ENCODE measurements around the gene DMRT2.

DMRT2 gene

DNA sequence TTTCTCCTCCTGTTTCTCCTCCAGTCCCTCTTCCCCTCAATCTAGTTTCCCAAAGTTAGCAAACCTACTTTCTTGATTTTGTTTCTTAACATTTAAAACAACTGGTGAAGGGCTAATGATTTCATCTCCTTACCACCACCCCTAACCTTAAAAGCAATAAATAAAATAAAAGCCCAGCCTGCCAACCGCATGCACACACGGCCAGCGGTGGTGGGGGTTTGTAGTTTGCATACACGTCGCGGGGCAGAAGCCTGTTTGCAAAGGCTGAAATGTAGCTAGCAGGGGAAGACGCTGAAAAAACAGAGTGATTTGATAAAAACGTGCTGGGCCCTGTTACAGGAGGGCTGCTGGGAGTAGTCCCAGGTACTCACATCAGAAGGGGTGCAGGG, 1.9 kb upstream of the DMRT2 start:
- no peak for DNase-seq

DNA sequence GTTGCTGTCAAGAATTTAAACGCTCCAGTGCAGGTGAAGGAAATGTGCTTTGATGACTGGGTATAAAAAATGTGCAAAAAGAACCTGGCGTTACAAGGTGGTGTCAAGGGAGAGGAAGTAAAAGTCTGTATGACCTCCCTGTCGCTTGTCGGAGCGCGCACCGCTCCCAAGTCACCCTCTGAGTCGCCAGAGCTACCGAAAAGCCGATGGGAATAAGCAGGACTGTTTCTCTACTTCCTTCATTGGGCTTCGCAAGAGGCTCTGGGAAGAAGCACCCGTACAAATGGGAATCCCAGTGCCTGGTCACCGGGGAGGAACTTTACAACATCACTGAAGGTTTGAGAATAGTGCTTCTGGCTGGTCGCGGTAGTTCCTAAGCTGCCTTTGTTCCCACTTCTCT, 1.3 kb upstream of the DMRT2 start:
- no peak for DNase-seq

DNA sequence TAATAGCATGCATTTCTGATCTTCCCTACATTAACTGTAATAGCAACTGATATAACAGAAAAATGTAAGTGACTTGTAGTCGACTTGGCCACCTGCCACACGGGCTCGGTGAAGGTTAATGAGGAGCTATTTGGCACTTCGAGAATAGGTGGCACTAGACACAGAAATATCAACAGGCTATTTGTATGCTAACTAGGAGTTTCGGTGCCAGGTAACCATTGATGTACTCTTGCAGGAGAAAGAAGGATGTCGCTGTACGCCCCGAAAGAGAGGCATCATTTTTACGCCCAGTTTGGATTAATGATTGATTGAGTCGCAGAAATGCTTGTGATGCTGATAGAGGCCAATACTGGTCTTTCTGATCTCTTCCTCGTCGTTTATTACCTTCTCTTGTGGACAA, 516 bp upstream of the DMRT2 start:
- no peak for DNase-seq

DNA sequence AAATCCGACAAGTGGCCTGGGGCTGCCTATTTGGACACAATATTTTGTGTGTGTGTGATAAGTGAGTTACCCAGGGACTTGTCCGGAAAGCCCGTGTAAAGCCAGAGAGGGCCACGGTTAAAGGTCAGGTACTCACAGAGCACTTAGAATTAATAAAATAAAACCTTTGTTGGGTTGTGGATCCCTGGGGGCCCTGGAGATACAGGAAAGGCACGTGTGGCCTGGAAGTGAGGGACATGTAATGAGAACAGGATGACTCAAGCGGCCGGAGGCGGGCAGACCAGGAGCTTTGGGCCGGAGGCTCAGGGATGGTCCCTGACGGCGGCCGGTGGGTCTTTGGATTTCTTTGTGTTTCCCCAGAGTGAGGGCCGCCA, 1.0 kb downstream of the DMRT2 start:
- DNase-seq: no peak

DNA sequence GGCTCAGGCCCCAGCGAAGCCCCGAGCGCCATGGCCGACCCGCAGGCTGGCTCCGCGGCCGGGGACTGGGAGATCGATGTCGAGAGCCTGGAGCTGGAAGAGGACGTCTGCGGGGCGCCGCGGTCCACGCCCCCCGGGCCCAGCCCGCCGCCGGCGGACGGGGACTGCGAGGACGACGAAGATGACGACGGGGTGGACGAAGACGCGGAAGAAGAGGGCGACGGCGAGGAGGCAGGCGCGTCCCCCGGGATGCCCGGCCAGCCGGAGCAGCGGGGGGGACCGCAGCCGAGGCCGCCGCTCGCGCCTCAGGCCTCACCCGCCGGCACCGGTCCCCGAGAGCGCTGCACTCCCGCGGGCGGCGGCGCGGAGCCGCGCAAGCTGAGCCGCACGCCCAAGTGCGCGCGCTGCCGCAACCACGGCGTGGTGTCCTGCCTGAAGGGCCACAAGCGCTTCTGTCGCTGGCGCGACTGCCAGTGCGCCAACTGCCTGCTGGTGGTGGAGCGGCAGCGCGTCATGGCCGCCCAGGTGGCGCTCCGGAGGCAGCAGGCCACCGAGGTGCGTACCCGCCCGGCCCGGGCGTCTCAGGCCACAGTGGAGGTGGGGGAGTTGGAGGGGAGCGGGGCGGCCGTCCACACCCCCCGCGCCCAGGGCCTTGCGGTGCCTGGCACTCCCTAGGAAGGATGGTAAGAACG, 1.6 kb downstream of the DMRT2 start:
- no peak for DNase-seq

DNA sequence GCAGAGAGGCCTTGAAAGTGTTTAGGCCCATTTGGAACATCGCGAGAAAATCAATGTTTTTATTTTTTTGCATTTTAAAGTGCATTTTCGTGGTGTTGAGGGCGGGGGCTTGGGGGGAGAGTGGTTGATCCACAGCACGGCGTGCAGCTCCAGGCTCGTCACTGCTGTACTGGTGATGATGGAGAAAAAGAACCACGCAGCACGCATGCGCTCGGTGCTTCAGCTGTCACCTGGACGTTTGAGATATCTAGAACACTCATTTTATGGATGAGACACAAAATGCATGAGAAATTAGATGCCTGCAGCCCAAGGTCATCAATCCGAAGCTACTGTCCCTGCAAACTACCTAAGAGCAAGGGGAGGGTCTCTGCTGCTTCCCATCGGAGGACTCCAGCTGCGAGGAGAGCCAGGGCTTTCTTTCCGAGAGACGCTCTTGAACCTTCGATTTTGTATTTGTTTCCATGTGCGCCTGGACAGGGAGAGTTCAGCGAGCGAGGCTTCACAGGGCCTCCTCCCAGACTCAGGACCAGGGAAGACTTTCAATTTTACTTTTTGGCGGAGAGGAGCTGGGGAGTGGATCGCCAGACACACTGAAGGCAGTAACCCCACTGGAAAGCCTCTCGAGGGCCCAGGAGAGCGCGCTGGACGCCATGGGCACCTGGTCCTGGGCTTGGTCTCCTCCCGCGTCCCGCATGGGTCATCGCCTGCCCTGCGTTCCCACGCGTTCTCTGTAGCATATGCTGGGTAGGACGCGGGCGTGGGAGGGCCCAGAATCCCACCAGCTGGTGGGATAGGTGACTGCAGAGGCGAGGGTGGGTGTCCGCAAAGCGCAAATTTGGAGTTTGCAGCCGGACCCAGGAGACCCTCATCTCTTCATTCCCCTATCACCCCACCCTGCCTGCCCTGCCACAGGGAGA, 2.5 kb downstream of the DMRT2 start:
- DNase-seq: no peak

DNA sequence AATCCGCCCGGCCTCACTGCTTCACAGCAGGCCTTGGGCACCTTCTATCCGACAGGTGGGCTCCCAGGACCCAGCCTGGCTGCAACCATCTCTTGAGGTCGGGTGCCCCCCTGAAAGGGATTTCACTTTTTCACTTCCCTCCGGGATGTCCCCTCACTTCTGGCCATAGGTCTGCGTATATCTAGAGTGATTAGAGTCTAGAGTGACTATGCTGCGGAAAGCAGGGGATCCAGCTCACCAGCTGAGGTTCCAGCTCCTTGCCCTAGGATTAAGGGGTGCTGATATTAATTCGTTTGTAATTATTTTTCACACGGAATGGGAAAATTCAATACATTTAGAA, 3.1 kb downstream of the DMRT2 start:
- DNase-seq: no peak

DNA sequence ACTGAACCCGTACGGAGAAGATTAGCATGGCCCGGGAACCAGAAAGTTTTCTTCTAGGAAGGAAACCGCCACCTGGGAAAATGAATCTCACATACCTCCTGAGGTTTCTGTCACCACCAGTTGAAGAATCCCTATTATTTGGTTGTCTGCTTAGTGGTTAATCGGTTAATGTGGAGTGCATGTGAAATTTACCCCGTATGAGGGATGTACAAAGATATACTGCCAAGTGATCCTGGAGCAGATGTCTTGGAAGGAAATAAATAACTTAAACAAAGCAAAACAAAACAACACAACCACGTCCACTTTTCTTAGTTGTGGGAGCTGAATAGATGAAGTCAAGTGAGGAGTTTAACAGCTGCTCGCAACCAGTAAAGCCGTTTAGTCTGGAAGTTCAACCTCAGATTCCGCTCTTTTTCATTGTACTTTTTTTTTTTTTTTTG, 3.8 kb downstream of the DMRT2 start:
- DNase-seq: no peak

DNA sequence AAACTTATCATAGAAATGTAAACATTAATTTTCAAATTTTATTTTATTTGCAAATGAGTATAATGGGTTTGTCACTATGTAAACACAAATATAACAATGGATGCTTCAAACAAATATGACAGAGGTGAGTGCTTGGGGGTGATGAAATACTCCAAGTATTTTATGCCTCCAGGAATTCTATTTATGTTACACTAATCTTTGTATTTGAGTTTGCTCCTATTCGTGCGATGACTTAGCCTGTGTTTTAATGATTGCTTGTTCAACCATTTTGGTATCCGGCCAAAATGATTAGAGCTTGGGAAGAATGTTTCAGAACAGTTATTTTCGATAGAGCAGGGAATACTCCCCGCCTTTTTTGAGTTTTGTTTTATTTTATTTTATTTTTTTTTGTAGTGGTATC, 5.0 kb downstream of the DMRT2 start:
- no peak for DNase-seq

DNA sequence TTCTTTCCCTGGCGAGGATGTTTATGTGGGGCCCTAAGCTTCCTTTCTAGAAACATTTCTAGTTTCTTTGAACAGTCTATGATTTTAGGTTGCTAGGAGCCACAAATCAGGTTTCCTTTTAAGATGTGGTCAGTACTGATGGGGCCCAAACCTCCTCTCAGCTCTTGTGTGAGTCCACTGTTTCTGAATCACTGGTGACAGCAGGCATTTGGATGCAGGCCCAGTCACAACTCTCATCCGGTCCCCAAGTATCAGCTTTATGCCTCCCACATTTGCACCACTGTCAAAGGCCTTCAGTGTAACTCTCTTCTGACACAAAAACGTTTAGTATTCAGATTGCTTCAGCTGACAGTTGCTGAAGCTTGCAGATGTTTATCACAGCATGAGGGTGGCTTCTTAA, 7.8 kb downstream of the DMRT2 start:
- DNase-seq: no peak

DNA sequence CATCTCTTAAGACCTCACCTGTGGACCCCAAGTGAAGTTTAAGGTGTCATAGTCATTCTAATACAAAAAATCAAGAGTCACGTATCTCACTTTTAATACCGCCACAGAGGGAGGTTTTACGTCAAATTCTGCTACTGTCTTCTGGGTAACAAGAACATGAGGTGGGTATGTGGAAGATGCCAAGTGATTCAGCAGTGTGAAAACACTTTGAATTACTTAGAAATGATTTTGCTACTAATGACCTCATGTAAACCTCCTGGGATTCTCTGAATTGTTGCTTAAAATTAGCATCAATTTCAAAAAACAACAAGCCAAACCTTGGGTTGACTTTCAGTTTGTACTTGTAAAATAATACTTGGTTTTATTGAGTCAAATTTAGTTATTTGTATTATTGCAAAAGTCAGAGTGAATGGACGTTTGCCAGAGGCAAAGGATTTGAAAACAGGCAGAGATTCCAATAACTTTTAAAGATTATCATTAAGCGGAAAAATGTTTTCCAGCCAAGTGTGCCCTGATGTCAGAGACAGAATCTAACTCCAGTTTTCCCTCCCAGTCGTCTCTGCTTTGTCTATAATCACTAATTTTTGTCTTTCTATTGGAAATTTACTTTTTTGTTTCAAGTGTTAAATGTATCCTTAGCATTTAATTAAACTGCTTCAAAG, 8.8 kb downstream of the DMRT2 start:
- no peak for DNase-seq

DNA sequence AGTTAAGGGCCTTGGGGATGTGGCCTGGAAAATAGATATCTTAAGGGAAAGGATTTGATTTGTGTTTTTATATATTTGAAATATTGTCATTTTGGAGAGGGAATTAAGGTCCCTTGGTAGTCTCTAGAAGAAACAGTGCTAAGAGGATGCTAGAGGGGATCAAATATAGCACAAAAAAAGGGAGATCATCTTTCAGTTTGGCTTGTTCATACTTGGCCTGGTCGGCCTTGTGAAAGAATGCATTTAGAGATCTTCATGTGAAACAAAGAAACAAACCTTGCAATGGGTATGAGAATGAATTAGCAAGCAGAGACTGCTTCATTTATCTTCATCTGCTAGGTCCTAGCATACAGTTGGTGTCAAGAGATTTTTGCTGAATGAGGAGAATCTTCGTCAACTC, 15.0 kb downstream of the DMRT2 start:
- DNase-seq: no peak

DNA sequence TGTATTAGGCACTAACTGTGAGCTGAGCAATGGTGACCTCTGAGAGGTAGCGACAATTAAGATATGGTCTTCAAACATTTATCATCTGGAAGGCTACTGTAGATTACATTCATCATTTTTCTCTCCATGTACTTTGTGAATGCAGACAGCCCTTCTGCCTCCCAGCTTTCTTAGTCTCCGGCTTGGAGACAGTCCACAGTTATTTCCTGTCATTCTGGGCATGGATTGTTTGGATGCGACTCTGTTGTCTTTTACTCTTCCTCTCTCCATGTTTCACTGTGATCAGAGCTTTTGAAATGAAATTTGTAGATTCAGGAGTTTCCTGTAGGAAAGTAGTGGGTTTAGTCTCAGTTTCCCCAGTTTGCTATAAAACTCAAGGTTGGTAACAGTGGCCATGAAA, 20.5 kb downstream of the DMRT2 start:
- no peak for DNase-seq

DNA sequence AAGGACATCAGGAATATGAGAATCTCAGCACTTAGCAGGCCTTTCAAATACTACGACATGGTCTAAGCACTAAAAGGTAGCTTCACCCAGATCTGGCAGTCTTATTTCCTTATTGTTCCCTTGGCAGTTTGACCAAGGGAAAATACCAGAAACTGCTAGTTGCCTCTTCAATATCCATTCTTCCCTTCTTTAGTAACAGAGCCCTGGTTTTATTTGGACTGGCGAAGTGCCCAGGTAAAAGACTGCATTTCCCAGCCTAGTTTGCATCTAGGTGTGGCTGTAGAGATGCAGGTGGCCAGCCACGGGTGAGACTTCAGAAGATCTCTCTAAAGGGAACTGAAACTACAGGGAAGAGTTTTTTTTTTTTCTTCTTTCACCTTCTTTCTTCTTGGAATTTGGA, 21.6 kb downstream of the DMRT2 start:
- DNase-seq: no peak

DNA sequence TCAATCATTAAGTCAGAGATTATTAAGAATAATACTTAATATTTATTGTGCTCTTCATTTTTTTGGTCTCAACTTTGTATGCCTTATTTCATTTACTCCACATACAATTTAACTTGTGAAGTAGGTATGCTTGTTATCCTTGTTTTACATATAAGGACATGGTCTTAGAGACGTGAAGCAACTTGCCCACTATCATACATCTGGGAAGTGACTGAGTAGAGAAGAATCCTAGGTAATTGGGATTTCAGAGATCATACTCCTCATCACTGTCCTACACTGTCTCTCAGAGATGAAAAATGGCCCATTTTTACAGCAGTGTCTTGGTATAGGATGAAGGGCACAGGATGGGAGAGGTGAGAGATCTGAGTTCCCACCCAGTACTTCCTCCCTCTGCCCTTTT, 23.3 kb downstream of the DMRT2 start:
- DNase-seq: no peak

DNA sequence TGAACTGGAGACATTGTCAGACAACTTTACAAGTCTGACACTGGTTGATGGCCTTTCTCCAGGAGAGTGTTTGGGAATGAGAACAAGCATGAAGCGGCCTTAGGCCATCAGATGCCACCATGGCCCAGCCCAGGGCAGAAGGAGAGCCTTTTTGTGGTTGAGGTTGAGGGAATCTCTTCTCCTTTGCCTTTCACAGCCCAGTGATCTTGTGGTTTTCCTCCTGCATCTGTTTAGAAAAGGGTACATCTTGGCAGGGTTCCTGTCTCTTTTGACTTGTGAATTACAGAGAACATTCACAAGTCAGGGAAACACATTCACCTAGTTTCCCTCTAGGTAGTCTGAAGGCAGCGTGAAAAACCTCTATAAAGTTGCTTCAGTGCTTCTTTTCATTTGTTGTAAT, 27.5 kb downstream of the DMRT2 start:
- DNase-seq: no peak

DNA sequence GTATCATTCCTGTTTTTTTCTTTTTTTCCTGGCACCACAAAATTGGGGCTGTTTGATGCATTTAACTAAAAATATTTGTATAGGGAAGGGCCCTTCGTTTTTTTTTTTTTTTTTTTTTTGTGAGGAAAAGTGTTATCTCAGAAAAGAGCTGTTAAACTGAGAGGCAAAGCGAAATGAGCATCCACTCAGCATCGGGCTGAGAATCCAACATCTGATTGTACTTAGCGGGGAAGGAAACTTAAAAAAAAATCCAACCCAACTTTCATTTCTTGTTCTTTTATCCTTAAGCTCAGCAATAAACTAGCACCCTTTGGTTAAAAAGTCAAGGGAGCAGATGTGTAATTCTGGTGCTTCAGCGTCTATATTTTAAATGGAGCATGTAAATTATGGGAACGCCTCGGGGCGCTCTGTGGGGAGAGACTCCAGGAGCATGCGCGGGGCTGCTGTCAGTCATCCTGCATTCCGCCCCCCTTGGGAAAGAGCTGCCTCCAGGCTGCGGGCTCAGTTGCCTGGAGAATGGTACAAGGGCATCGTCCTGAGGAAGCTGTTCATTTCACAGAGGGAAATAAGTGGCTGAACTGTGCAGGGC, 33.3 kb downstream of the DMRT2 start:
- DNase-seq: no peak

DNA sequence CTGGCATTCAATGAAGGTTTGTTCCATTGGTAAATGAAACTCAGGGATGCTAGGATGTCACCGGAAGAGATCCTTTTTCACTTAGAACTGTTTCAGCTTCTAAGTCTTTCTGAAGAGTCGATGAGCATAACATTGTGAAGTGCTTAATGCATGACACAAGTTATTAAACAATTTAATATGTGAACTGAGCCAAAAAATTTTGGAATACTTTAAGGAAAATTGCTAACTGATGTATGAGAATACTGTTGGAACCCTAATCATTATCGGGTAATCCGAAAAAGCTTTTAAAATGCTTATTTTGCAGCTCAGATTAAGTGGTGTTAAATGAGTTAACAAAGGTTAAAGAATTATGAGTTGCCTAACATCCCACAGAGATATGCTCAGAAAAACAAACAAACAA, 34.9 kb downstream of the DMRT2 start:
- DNase-seq: no peak

DNA sequence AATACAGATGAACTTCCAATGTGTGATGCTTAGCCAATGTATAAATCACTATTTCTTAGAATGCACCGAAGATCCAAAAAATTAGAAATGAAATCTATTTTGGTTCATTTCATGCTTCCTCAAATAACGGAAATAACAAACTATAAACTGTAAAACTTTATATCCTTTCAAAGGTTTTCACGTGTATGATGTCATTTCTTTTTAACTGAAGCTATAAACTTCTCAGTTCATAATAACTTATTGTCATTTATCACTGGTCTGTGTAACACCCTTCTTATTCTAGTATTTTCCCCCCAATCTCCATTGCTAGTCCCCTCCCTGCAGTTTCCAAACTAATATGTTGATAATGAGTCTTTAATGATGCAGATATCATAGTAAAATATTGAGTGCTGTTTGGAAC, 36.4 kb downstream of the DMRT2 start:
- no peak for DNase-seq

DNA sequence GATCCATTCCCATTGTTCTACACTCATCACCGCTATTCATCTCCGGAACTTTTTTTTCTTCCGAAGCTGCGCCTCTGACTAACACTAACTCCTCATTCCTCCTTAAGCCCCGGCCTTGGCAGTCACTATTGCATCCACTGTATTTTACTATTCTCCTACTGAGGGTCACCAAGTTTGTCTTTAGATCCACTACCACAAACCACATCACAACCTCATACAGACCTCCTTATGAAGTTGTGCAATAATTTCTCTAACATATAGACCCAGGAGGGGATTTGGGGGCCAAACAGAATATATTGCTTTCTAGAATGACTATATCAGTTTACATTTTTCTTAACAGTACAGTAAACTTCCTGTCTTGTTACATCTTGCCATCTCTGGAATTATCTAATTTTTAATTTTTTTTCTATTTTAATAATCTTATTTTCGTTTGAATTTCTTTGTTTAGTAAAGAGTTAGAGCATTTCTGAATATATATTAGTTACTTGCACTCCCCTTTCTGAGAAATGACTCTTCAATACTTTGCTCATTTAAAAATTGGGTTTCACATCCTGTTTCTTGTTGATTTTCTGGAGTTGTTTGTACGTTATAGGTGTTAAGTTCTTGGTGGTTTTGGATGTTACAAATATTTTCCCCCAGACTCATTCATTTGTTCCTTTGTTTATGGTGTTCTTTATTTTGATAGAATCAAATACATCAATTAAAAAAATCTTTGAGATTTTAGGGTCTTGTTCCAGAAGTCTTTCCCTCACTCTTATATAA, 37.1 kb downstream of the DMRT2 start:
- no peak for DNase-seq

DNA sequence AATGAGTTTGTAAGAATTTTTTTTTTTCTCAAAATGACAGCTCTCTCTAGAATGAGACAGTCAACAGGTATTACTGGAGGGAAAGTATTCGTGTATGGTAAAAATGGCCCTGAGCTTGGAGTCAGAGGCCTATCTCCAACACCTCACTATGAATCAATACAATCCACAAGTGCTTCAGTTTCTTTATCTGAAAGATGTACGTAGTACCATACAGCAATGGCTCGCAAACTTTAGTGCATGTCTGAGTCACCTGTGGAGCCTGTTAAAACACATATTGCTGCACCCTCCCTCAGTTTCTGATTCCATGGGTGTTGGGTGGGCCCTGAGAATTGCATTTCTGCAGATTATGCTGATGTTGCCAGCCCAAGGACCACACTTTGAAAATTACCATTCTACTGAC, 44.6 kb downstream of the DMRT2 start:
- no peak for DNase-seq

DNA sequence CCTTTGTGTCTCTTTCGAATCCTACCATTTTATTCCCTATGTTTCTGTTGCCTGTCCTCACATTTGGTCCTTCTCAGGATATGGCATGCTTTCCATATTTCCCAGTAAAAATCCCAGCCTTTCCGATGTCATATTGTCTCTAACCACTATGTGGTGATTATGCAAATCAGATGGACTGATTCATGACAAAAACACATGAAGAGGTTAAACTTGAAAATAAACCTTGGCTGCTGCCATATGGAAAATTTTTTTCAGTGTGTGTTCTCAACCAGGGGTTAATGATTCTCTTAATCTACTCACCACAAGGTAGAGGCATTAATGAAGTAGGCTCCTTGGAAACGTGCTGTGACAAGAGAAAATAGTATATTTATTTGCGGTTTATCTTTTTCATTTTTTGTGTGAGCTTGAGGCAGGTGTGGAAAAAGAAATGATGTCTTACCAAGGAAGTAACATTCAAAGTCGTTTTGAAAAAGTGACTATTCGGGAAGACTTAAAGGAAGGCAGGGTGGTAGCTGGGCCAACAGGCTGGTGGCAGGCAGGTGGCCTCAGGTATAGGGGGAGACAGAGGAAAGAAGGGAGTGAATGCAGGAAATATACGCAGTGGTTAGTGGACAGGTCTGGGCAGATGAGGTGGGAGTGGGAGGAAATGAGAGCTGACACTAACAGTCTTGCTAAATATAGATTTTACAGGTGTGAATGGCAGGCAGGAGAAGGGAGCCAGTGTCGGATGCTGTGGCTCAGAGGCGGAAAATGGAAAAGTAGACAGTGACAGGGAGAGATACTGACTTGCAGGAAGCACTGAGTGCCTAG, 46.2 kb downstream of the DMRT2 start:
- DNase-seq: no peak
